Measurements from ENCODE around the gene ACTN2. TPM values are rescaled to one million over a fixed set of nuclear protein-coding genes. Genes with fewer than 3 reads are reported as not detected.
A peak's percentile ranks its signal among the peaks of the same experiment; 100 is the strongest.

Gene ACTN2
- total and polyA plus RNA-seq, 2 donors (not counting 1 experiment from before 2014, with no cell fraction given), result 0.17 to 0.22 TPM

GRCh38 chr1:236751935-236752334 lies 65.6 kb downstream of the ACTN2 start:
- H3K4me3 ChIP-seq (replicated peaks in 1 of 4; ENCODE audit: control extremely low read depth in 1 of 4, insufficient read depth in 1 of 4, low read depth in 3 of 4, low read length in 4 of 4), result no peak overlapping the region
- H3K9ac ChIP-seq (ENCODE audit: insufficient read depth, low read length), result no peak overlapping the region
- no peaks in the 10 kb centered on the region for H3K27me3 ChIP-seq (ENCODE audit: control insufficient read depth, insufficient read depth, low read length)
- no peak overlapping the region for H3K27ac ChIP-seq (ENCODE audit: insufficient read depth, low read length)
- no peaks in the 10 kb centered on the region for H3K9me3 ChIP-seq (ENCODE audit: control insufficient read depth, insufficient read depth, low read depth, low read length)
- TF ChIP-seq CTCF (conservative IDR thresholded peaks at IDR 0.05 in 1 of 2, IDR thresholded peaks at IDR 0.05 in 1 of 2; ENCODE audit: low read depth in 1 of 2, low read length in 2 of 2), result no peak
- no peak for TF ChIP-seq EZH2 (IDR thresholded peaks at IDR 0.05; ENCODE audit: low read length, missing control alignments)
- no peaks in the 10 kb centered on the region for H4K20me1 ChIP-seq (ENCODE audit: control insufficient read depth, extremely low read depth, insufficient read depth, low read length)
- no peaks in the 10 kb centered on the region for H3K79me2 ChIP-seq (ENCODE audit: control insufficient read depth, insufficient read depth, low read length)
- H2AFZ ChIP-seq (ENCODE audit: low read length), result no peak overlapping the region
- no peaks in the 10 kb centered on the region for H3K4me1 ChIP-seq (ENCODE audit: control insufficient read depth, extremely low read depth, insufficient read depth, low read length)
- H3K4me2 ChIP-seq (ENCODE audit: extremely low read depth, insufficient read depth, low read length), result no peak overlapping the region
- no peaks in the 10 kb centered on the region for H3K36me3 ChIP-seq (ENCODE audit: control insufficient read depth, insufficient read depth, low read length)
- DNase-seq (ENCODE audit: low read depth in 2 of 2), result no peak

GRCh38 chr1:236753516-236753915 lies 67.2 kb downstream of the ACTN2 start:
- Histone ChIP-seq H2AFZ (ENCODE audit: low read length) (no peak overlapping the region), H3K4me1 (ENCODE audit: control insufficient read depth, extremely low read depth, insufficient read depth, low read length) (no peaks in the 10 kb centered on the region), H3K27me3 (ENCODE audit: control insufficient read depth, insufficient read depth, low read length) (no peaks in the 10 kb centered on the region), H3K4me2 (ENCODE audit: extremely low read depth, insufficient read depth, low read length) (no peak overlapping the region), H3K4me3 (replicated peaks in 1 of 4; ENCODE audit: control extremely low read depth in 1 of 4, insufficient read depth in 1 of 4, low read depth in 3 of 4, low read length in 4 of 4) (no peak overlapping the region), H3K36me3 (ENCODE audit: control insufficient read depth, insufficient read depth, low read length) (no peaks in the 10 kb centered on the region), H4K20me1 (ENCODE audit: control insufficient read depth, extremely low read depth, insufficient read depth, low read length) (no peaks in the 10 kb centered on the region), H3K9me3 (ENCODE audit: control insufficient read depth, insufficient read depth, low read depth, low read length) (no peaks in the 10 kb centered on the region), H3K27ac (ENCODE audit: insufficient read depth, low read length) (no peak overlapping the region), H3K79me2 (ENCODE audit: control insufficient read depth, insufficient read depth, low read length) (no peaks in the 10 kb centered on the region), H3K9ac (ENCODE audit: insufficient read depth, low read length) (no peak overlapping the region)
- TF ChIP-seq EZH2 (IDR thresholded peaks at IDR 0.05; ENCODE audit: low read length, missing control alignments) (no peak), CTCF (conservative IDR thresholded peaks at IDR 0.05 in 1 of 2, IDR thresholded peaks at IDR 0.05 in 1 of 2; ENCODE audit: low read depth in 1 of 2, low read length in 2 of 2) (peak; percentile 21 to 29)
- peak; percentile 6 to 56 for DNase-seq (ENCODE audit: low read depth in 2 of 2)

GRCh38 chr1:236753964-236754363 lies 67.7 kb downstream of the ACTN2 start:
- Histone ChIP-seq H3K27ac (ENCODE audit: insufficient read depth, low read length) (no peak overlapping the region), H2AFZ (ENCODE audit: low read length) (no peak overlapping the region), H3K36me3 (ENCODE audit: control insufficient read depth, insufficient read depth, low read length) (no peaks in the 10 kb centered on the region), H3K79me2 (ENCODE audit: control insufficient read depth, insufficient read depth, low read length) (no peaks in the 10 kb centered on the region), H3K4me3 (replicated peaks in 1 of 4; ENCODE audit: control extremely low read depth in 1 of 4, insufficient read depth in 1 of 4, low read depth in 3 of 4, low read length in 4 of 4) (no peak overlapping the region), H3K27me3 (ENCODE audit: control insufficient read depth, insufficient read depth, low read length) (no peaks in the 10 kb centered on the region), H4K20me1 (ENCODE audit: control insufficient read depth, extremely low read depth, insufficient read depth, low read length) (no peaks in the 10 kb centered on the region), H3K4me2 (ENCODE audit: extremely low read depth, insufficient read depth, low read length) (no peak overlapping the region), H3K4me1 (ENCODE audit: control insufficient read depth, extremely low read depth, insufficient read depth, low read length) (no peaks in the 10 kb centered on the region), H3K9ac (ENCODE audit: insufficient read depth, low read length) (no peak overlapping the region), H3K9me3 (ENCODE audit: control insufficient read depth, insufficient read depth, low read depth, low read length) (no peaks in the 10 kb centered on the region)
- DNase-seq (ENCODE audit: low read depth in 2 of 2), result no peak
- no peak for TF ChIP-seq EZH2 (IDR thresholded peaks at IDR 0.05; ENCODE audit: low read length, missing control alignments)
- no peak for TF ChIP-seq CTCF (conservative IDR thresholded peaks at IDR 0.05 in 1 of 2, IDR thresholded peaks at IDR 0.05 in 1 of 2; ENCODE audit: low read depth in 1 of 2, low read length in 2 of 2)
